ENCODE data around the gene PLCL1.

DNA sequence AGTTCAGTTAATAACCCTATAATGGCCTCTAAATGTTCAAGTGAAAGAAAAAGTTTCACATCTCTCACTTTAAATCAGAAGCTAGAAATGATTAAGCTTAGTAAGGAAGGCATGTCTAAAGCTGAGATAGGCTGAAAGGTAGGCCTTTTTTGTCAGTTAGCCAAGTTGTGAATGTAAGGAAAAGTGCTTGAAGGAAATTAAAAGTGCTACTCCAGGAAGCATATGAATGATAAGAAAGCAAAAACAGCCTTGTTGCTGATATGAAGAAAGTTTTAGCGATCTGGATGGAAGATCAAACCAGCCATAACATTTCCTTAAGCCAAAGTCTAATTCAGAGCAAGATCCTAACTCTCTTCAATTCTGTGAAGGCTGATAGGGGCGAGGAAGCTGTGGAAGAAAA is 10.1 kb downstream of the PLCL1 start:
- TF ChIP-seq SUZ12 (IDR thresholded peaks at IDR 0.05) (no peak), ARNT (IDR thresholded peaks at IDR 0.05) (no peak), LEF1 (IDR thresholded peaks at IDR 0.05; ENCODE audit: borderline replicate concordance) (no peak), FOXK2 (IDR thresholded peaks at IDR 0.05) (no peak), TARDBP (IDR thresholded peaks at IDR 0.05) (no peak), SP1 (IDR thresholded peaks at IDR 0.05) (no peak), FOXA1 (IDR thresholded peaks at IDR 0.05) (no peak), FOXM1 (IDR thresholded peaks at IDR 0.05; ENCODE audit: borderline replicate concordance) (no peak), ELF4 (IDR thresholded peaks at IDR 0.05) (no peak), L3MBTL2 (conservative IDR thresholded peaks at IDR 0.05) (no peak), CTBP1 (IDR thresholded peaks at IDR 0.05; ENCODE audit: borderline replicate concordance) (no peak), NFRKB (IDR thresholded peaks at IDR 0.05) (no peak), HDGF (IDR thresholded peaks at IDR 0.05; ENCODE audit: borderline replicate concordance) (no peak)
- TF ChIP-seq, protein P1, sequence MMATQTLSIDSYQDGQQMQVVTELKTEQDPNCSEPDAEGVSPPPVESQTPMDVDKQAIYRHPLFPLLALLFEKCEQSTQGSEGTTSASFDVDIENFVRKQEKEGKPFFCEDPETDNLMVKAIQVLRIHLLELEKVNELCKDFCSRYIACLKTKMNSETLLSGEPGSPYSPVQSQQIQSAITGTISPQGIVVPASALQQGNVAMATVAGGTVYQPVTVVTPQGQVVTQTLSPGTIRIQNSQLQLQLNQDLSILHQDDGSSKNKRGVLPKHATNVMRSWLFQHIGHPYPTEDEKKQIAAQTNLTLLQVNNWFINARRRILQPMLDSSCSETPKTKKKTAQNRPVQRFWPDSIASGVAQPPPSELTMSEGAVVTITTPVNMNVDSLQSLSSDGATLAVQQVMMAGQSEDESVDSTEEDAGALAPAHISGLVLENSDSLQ (IDR thresholded peaks at IDR 0.05) = no peak
